CD4-positive, CD25-positive, alpha-beta regulatory T cell (primary cell): ENCODE measurements around the gene MRFAP1. TPM values are rescaled to one million over a fixed set of nuclear protein-coding genes. Genes with fewer than 3 reads are reported as not detected.
A peak's percentile ranks its signal among the peaks of the same experiment; 100 is the strongest.

Experiments
- ATAC-seq, 2 donors: fragments of 150-1000 bp; cut with Tn5 transposase; one replicate each; pipeline ENCODE4 v1.10.0; 2021; ENCODE audit warnings: low read depth in 2 of 2, moderate number of reproducible peaks in 2 of 2, moderate library complexity in 1 of 2
- DNase-seq, 3 donors: peaks; one replicate each; pipeline versions ENCODE4 v3.0.0 to v3.0.0-alpha.2; 2012 to 2022; ENCODE audit warnings: mixed read lengths in 1 of 3
- H3K27ac ChIP-seq: one replicate; pipeline ENCODE4 v1.7.0; 2013; ENCODE audit warnings: mild to moderate bottlenecking, low read length; ENCODE audit not compliant: insufficient read depth, poor library complexity, severe bottlenecking
- H3K27me3 ChIP-seq: one replicate; pipeline ENCODE4 v1.7.0; 2013; ENCODE audit warnings: low read length; ENCODE audit not compliant: control insufficient read depth, insufficient read depth
- H3K36me3 ChIP-seq: one replicate; pipeline ENCODE4 v1.7.0; 2013; ENCODE audit warnings: mild to moderate bottlenecking, low read length, moderate library complexity; ENCODE audit not compliant: control insufficient read depth, insufficient read depth
- H3K4me1 ChIP-seq: 2 replicates; pipeline ENCODE4 v1.7.0; 2013; ENCODE audit warnings: mild to moderate bottlenecking, low read length; ENCODE audit not compliant: insufficient read depth, control insufficient read depth, poor library complexity, severe bottlenecking
- H3K4me3 ChIP-seq: one replicate; pipeline ENCODE4 v1.7.0; 2013; ENCODE audit warnings: low read depth, mild to moderate bottlenecking, low read length, moderate library complexity
- H3K9me3 ChIP-seq, 2 experiments: 1 replicate in 1 of 2; 2 replicates in 1 of 2; pipeline ENCODE4 v1.7.0; 2013; ENCODE audit warnings: low read length in 2 of 2, mild to moderate bottlenecking in 1 of 2, moderate library complexity in 1 of 2; ENCODE audit not compliant: control insufficient read depth in 2 of 2
- H3K27ac Mint-ChIP-seq, 3 donors: one replicate each; pipeline ENCODE4 v1.8.0; 2020 to 2022; ENCODE audit warnings: mild to moderate bottlenecking in 3 of 3, mixed read lengths in 3 of 3, moderate library complexity in 2 of 3
- H3K27me3 Mint-ChIP-seq: one replicate; pipeline ENCODE4 v1.8.0; 2022; ENCODE audit warnings: mild to moderate bottlenecking, mixed read lengths
- H3K36me3 Mint-ChIP-seq: one replicate; pipeline ENCODE4 v1.8.0; 2020; ENCODE audit warnings: mixed read lengths
- H3K4me1 Mint-ChIP-seq, 4 donors: one replicate each; pipeline ENCODE4 v1.8.0; 2020 to 2022; ENCODE audit warnings: mixed read lengths in 4 of 4, mild to moderate bottlenecking in 1 of 4
- H3K4me3 Mint-ChIP-seq, 4 donors: one replicate each; pipeline ENCODE4 v1.8.0; 2020 to 2022; ENCODE audit warnings: mild to moderate bottlenecking in 4 of 4, mixed read lengths in 4 of 4, moderate library complexity in 3 of 4
- H3K9me3 Mint-ChIP-seq, 7 donors: one replicate each; pipeline ENCODE4 v1.8.0; 2020 to 2022; ENCODE audit warnings: mixed read lengths in 7 of 7, mild to moderate bottlenecking in 3 of 7, moderate library complexity in 2 of 7
- polyA plus RNA-seq, 4 donors: library from polyadenylated mRNA; unstranded; fragments of 300-500 nt; fragmentation: Illumina TruSeq; gene quantifications; one replicate each; pipeline ENCODE4 v1.2.3, GENCODE V29; 2021
- total RNA-seq: library from RNA; stranded (reverse); gene quantifications from one replicate; pipeline ENCODE4 v1.2.3, GENCODE V29; 2022

The MRFAP1 gene
- total and polyA plus RNA-seq, 5 donors from 2014 or later, result 148 to 202 (median 186) TPM

GRCh38 chr4:6606465-6607235 is 33.8 kb upstream of the MRFAP1 start:
- H3K4me3 Mint-ChIP-seq, result no peak overlapping the region
- no peaks in the 10 kb centered on the region for H3K27me3 Mint-ChIP-seq
- no peaks in the 10 kb centered on the region for H3K27me3 ChIP-seq
- H3K4me3 ChIP-seq, result no peak overlapping the region
- H3K27ac ChIP-seq, result no peak overlapping the region
- H3K9me3 Mint-ChIP-seq, result peaks cover 0 to 12% (median 0%) of the 10 kb centered on the region in 7 donors
- peaks cover 0 to 6% (median 0%) of the 10 kb centered on the region in 4 donors for H3K4me1 Mint-ChIP-seq
- ATAC-seq (no peak), DNase-seq (no peak)
- H3K36me3 Mint-ChIP-seq, result peaks cover 64% of the 10 kb centered on the region
- peaks cover 98% of the 10 kb centered on the region for H3K36me3 ChIP-seq
- H3K9me3 ChIP-seq, result peaks cover 2 to 17% of the 10 kb centered on the region in 2 experiments
- H3K27ac Mint-ChIP-seq, result peak overlapping the region in 1 of 3 donors; percentile 39
- no peaks in the 10 kb centered on the region for H3K4me1 ChIP-seq

GRCh38 chr4:6607368-6608055 is 33.0 kb upstream of the MRFAP1 start:
- DNase-seq, result no peak
- H3K4me1 Mint-ChIP-seq, result peaks cover 0 to 6% (median 2%) of the 10 kb centered on the region in 4 donors
- peaks cover 0 to 12% (median 0%) of the 10 kb centered on the region in 7 donors for H3K9me3 Mint-ChIP-seq
- H3K4me3 Mint-ChIP-seq, result no peak overlapping the region
- ATAC-seq, result no peak
- H3K4me1 ChIP-seq, result no peaks in the 10 kb centered on the region
- peak overlapping the region in 2 of 3 donors; percentile 39 to 77 for H3K27ac Mint-ChIP-seq
- H3K27me3 ChIP-seq, result no peaks in the 10 kb centered on the region
- H3K4me3 ChIP-seq, result no peak overlapping the region
- no peaks in the 10 kb centered on the region for H3K27me3 Mint-ChIP-seq
- peaks cover 98% of the 10 kb centered on the region for H3K36me3 ChIP-seq
- H3K9me3 ChIP-seq, result peaks cover 2 to 17% of the 10 kb centered on the region in 2 experiments
- no peak overlapping the region for H3K27ac ChIP-seq
- H3K36me3 Mint-ChIP-seq, result peaks cover 62% of the 10 kb centered on the region

GRCh38 chr4:6608758-6609414 is 31.6 kb upstream of the MRFAP1 start:
- H3K27ac ChIP-seq, result no peak overlapping the region
- no peaks in the 10 kb centered on the region for H3K4me1 ChIP-seq
- no peak overlapping the region for H3K4me3 Mint-ChIP-seq
- ATAC-seq (no peak), DNase-seq (no peak)
- peaks cover 0 to 7% (median 0%) of the 10 kb centered on the region in 7 donors for H3K9me3 Mint-ChIP-seq
- no peaks in the 10 kb centered on the region for H3K27me3 Mint-ChIP-seq
- no peak overlapping the region for H3K4me3 ChIP-seq
- H3K36me3 Mint-ChIP-seq, result peaks cover 52% of the 10 kb centered on the region
- no peak overlapping the region for H3K27ac Mint-ChIP-seq
- peaks cover 91% of the 10 kb centered on the region for H3K36me3 ChIP-seq
- H3K4me1 Mint-ChIP-seq, result peaks cover 0 to 6% (median 2%) of the 10 kb centered on the region in 4 donors
- H3K9me3 ChIP-seq, result peaks cover 2 to 14% of the 10 kb centered on the region in 2 experiments
- H3K27me3 ChIP-seq, result no peaks in the 10 kb centered on the region

- Histone ChIP-seq H3K9me3 (peaks cover 2 to 8% of the 10 kb centered on the region in 2 experiments), H3K4me3 (no peak overlapping the region), H3K27ac (no peak overlapping the region), H3K4me1 (no peaks in the 10 kb centered on the region), H3K27me3 (no peaks in the 10 kb centered on the region), H3K36me3 (peaks cover 90% of the 10 kb centered on the region)
- Mint-ChIP-seq H3K4me3 (no peak overlapping the region), H3K36me3 (peaks cover 51% of the 10 kb centered on the region), H3K27ac (no peak overlapping the region), H3K4me1 (peaks cover 0 to 6% (median 2%) of the 10 kb centered on the region in 4 donors), H3K9me3 (peaks cover 0 to 3% (median 0%) of the 10 kb centered on the region in 7 donors), H3K27me3 (no peaks in the 10 kb centered on the region)
- DNase-seq, result no peak
- ATAC-seq, result no peak
These were observed 30.9 kb upstream of the MRFAP1 start for GRCh38 chr4:6609415-6610079.

- no peaks in the 10 kb centered on the region for H3K9me3 ChIP-seq
- Mint-ChIP-seq H3K27me3 (no peaks in the 10 kb centered on the region), H3K4me1 (peaks cover 0 to 6% (median 2%) of the 10 kb centered on the region in 4 donors), H3K36me3 (peaks cover 40% of the 10 kb centered on the region), H3K4me3 (no peak overlapping the region), H3K9me3 (no peaks in the 10 kb centered on the region), H3K27ac (no peak overlapping the region)
- no peaks in the 10 kb centered on the region for H3K4me1 ChIP-seq
- no peak for DNase-seq
- no peaks in the 10 kb centered on the region for H3K27me3 ChIP-seq
- H3K27ac ChIP-seq, result no peak overlapping the region
- no peak for ATAC-seq
- H3K4me3 ChIP-seq, result no peak overlapping the region
- H3K36me3 ChIP-seq, result peaks cover 89% of the 10 kb centered on the region
These were observed 29.5 kb upstream of the MRFAP1 start for GRCh38 chr4:6610856-6611430.

GRCh38 chr4:6612961-6613675 is 27.4 kb upstream of the MRFAP1 start:
- Histone ChIP-seq H3K27ac (no peak overlapping the region), H3K9me3 (no peaks in the 10 kb centered on the region), H3K4me3 (no peak overlapping the region), H3K36me3 (peaks cover 88% of the 10 kb centered on the region), H3K4me1 (no peaks in the 10 kb centered on the region), H3K27me3 (no peaks in the 10 kb centered on the region)
- peaks cover 38% of the 10 kb centered on the region for H3K36me3 Mint-ChIP-seq
- H3K4me3 Mint-ChIP-seq, result no peak overlapping the region
- no peak for ATAC-seq
- H3K9me3 Mint-ChIP-seq, result peaks cover 0 to 2% (median 0%) of the 10 kb centered on the region in 7 donors
- peaks cover 0 to 4% (median 0%) of the 10 kb centered on the region in 4 donors for H3K4me1 Mint-ChIP-seq
- no peak for DNase-seq
- H3K27ac Mint-ChIP-seq, result peak overlapping the region in 1 of 3 donors; percentile 63
- no peaks in the 10 kb centered on the region for H3K27me3 Mint-ChIP-seq
